Stimulated activated CD8-positive, alpha-beta memory T cell treated with anti-CD3 and anti-CD28 coated beads, Interleukin-7, amount 100 ng/mL, for 4 hours (primary cell): ENCODE measurements around the gene GLT1D1.

Source experiments
- DNase-seq, 2 donors: peaks; one replicate each; pipeline ENCODE4 v3.0.0-alpha.2; 2020; ENCODE audit warnings: low read depth in 2 of 2

The GLT1D1 gene

DNA sequence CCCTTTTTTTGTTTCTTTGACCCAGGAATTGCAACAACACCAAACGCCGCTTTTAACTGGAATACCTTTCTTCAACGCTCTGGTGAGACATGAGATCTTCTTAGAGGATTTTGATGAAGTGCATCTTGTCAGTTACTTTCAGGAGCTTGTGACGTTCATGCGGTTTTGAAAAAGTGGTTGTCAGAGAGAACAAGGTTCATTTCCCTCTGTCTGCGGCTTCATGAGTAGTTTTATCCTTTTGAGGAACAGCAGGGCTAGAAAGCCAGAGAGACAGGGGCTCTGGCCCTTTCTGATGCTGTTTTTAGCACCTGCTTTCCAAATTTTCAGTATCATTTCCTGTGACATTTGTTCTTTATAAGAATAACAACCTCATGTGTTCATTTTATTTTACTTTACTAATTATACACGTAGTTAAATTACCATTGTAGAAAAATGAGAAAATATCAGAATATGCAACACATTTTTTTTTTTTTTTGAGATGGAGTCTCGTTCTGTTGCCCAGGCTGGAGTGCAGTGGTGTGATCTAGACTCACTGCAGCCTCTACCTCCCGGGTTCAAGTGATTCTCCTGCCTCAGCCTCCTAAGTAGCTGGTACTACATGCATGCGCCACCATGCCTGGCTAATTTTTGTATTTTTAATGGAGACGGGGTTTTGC is 61.8 kb downstream of the GLT1D1 start:
- DNase-seq = no peak

DNA sequence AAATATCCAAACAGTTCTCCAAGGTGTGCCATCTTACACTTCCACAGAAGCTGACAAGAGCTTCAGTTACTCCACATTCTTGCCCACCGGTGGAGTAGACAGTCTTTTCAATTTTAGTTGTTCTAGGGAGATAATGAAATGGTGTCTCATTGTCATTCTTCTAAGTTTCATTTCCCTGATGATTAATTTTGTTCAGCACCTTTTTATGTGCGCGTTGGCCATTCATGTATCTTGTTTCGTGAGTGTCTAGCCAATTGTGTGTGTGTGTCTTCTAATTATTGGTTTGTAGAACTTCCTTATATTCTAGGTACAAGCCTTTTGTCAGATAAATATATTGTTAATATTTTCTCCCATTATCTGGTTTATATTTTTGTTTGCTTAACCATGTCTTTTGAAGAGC is 63.1 kb downstream of the GLT1D1 start:
- no peak for DNase-seq

DNA sequence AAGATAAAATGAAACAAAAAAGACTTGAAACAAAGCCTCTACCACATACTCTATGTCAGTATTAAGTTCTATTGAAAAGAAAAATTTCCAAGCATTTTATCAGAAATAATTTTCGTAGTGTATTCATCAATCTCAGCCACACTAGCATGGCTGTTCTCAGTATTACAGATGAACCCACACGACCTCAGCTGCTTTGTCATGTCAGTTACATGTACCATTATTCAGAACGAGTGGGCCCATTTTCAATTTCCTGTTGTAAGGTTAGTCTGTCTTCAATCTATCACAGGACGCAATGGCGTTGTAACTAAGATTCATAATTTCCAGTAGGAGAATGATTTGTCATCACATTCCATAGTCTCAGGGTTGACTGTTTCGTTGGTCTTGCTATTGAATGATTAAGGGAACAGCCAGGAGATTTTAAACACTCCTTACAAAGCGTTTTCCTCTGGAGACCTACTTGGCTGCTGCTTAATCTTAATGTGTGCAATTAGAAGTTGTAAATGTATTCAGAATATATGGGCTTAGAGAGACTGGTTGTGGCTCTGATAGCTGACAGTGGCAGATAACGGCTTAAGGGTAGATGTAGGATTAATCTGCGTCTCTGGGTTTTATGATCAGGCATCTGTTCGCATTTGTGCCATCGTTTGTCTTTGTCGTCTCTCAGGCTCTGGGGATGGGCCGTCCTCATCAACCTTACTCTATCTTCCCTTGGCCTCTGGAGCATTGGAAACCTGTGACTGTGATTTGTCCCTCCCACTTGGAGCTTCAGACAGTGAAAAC is 65.4 kb downstream of the GLT1D1 start:
- DNase-seq = no peak

DNA sequence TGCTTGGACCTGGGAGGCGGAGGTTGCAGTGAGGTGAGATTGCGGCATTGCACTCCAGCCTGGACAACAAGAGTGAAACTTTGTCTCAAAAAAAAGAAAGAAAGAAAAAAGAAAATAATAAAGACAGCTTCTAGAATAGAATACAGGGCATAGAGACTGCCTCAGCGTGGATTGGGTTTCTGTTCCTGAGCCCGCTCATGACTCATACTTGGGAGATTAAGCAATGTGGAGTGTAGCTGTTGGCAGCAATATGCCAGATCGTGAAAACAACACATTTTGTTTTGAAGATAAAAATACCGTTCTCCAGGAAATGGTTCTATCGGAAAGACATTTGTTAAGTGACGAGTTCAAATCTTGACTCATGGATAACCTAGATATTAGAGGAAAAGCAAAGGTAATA is 67.2 kb downstream of the GLT1D1 start:
- DNase-seq = no peak

- no peak for DNase-seq
These were observed 75.1 kb downstream of the GLT1D1 start for GRCh38 chr12:128928361-128928760.

GRCh38 chr12:128929057-128929456 is 75.8 kb downstream of the GLT1D1 start:
- DNase-seq = no peak

GRCh38 chr12:128930606-128931005 is 77.3 kb downstream of the GLT1D1 start:
- no peak for DNase-seq

DNA sequence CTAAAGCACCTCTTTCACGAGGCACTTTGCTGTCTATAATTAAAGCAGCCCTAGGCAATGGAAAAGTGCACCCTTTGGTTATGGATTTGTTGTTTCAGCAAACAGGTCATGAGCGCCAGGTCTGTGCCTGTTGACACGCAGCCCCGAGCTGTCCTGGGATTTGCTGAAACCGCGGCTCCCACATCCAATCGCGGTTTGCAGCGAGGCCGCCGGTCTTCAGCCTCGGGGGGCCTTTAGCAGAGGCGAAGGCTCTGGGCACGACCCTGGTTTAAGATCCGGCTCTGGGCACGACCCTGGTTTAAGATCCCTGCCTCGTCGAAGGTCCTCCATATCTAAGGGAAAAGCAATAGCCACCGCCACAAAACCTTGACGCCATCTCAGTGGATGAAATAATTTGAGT is 79.2 kb downstream of the GLT1D1 start:
- no peak for DNase-seq

GRCh38 chr12:128933039-128933438 is 79.8 kb downstream of the GLT1D1 start:
- DNase-seq = no peak

DNA sequence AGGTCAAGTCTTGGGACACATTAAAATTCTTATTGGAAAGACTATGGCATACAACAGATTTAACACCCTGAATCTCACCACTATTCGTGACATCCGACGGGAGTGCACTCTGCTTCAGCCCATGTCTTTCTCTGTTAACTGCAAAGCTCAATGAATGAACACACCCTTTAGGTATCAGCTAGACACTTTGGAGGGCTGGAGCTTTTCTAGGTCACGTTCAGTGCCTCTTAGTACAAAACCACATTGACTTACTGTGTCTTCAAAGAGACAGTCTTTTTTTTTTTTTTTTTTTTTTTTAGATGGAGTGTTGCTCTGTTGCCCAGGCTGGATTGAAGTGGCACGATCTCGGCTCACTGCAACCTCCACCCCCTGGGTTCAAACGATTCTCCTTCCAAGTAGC is 80.6 kb downstream of the GLT1D1 start:
- DNase-seq = no peak

DNA sequence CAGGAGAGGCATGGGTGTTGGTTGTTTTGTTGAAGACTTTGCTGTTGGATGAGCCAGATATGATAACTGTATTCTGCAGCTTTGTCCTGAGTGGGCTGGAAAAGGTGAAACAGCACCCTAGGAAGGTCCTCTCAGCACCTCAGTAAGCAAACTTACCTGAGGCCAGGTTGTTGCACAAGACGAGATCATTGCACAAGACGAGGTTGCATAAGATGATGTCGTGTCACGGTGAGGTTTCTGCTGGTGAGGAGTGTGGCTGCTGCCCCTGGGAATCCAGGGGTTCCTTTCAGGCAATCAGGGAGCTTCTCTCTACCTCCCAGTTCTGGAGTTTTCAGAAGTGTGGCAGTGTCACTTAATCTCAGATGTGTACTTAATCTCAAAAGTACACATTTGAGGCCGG is 85.6 kb downstream of the GLT1D1 start:
- DNase-seq = no peak

DNA sequence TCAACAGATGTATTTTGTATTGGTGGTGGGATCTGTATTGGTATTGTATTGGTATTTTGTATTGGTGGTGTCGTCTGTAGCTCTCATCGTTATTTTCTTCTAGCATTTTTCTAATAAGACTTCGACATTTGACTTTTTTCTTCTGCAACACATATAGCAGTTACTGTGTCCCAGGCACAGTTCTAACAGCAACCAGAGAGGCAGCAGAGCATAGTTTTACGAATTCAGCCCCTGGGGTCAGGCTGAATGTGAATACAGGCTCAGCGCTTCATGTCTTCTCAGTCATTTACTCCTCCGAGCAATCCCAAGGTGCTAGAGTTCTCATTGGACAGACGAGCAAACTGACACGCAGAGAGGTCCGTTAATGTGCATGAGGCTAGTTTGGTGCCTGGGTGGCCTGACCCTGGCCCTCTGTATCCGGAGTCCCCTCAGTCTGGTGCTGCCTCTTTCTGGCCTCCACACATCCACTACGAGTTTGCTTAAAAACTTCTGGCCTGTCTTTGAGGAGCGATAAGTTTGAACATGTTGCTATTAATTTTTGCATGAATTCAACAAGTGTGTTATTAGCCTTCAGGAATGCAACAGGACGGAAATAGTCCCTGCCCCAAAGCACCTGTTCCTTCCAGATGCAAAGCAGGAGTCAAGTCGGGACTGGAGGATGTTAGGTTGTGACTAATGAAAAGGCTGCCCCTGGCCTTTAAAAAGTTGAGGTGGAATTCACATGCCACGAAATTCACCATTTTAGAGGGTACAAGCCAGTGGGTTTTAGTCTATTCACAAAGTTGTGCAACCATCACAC is 87.0 kb downstream of the GLT1D1 start:
- DNase-seq = no peak

DNA sequence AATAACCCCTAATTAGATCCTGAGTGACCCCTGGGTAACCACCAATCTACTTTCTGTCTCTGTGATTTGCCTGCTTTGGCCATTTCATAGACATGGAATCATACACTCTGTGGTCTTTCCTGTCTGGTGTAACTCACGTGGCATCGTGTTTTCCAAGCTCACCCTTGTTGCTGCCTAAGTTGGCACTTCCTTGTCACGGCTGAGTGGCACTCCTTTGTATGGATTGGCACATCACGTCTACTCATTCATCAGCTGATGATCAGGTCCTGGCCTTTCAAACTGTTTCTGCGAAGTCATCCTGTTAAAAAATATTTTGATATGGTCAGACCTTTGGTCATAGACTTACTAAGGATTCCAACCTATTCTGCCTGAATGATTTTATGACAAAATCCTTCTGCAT is 87.7 kb downstream of the GLT1D1 start:
- DNase-seq = no peak

DNA sequence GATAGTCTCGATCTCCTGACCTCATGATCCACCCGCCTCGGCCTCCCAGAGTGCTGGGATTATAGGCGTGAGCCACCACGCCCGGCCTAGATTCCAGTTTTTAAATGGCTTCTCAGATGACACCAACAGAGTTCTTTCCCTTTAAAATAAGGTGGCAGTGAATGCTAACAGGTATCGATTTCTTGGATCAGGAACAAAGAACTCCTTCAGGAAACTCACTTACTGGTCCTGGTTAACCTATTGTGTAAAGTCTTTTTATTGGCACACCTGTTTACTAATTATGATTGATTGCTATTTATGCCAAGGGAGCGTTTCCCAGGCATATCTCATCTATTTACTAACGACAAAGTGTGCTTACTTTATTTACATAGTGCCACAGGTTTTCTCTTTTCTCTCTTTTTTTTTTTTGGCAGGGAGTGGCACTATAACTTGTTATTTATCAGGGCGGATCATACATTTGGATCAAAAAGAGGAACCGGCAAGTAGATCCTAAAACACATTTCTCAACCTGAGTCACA is 89.7 kb downstream of the GLT1D1 start:
- no peak for DNase-seq

GRCh38 chr12:128944956-128945355 is 91.7 kb downstream of the GLT1D1 start:
- DNase-seq = no peak

DNA sequence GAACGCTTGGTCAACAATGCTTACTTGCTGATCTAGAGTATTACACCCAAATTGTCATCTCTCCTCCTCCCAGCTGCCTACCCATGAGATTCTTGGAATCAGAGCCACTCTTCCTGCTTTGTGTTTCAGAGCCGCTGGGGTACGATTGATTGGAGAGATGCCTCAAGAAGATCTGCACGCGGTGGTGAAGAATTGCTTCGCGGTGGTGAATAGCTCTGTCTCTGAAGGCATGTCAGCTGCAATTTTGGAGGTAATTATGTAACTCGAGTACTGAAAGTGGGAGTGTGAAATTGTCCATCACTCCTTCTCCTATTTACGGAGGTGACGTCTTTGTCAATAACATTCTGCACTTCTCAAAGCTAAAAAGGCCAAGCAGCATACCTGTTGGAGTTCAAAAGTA is 93.9 kb downstream of the GLT1D1 start:
- DNase-seq = no peak

GRCh38 chr12:128949086-128949485 is 95.8 kb downstream of the GLT1D1 start:
- no peak for DNase-seq

DNA sequence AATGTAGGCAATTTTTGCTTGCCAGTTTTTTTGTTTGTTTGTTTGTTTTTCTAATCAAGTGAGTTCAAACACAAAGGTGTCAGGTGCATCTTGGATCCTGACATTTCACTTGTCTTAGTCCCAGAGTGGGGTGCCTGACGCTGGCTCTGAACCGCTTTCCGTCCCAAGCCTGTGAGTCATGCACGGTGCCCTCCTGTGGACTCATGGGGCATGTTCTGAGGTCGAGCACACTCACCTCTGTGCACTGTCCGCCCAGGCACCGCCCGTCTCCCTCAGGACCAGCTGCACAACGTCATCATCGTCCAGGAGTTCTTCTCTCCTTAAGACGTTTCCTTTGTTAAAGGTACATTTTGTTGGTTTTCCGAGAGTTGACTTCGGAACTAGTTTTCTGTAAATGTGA is 98.2 kb downstream of the GLT1D1 start:
- no peak for DNase-seq

DNA sequence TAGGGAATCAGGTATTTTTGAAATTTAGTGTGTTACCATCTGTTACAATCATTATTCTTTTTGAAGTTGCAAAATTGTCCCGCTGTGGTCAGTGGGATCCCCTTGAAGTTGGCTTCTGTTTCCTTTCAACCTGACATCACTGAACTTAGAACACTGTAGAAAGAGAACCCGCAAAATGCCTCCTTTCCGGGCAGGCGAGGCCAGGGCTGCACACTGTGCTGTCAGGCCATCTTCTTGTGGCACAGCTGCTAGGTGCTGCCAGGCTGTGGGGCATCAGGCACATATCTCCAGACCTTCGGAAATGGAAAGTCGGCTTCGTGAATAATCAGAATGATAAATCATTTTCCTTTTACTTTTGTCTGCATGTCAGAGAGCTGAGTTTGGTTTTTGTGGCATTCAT is 103.5 kb downstream of the GLT1D1 start:
- no peak for DNase-seq

GRCh38 chr12:128959901-128960300 is 106.6 kb downstream of the GLT1D1 start:
- no peak for DNase-seq

GRCh38 chr12:128961308-128961902 is 108.1 kb downstream of the GLT1D1 start:
- DNase-seq = no peak

GRCh38 chr12:128961957-128962356 is 108.7 kb downstream of the GLT1D1 start:
- no peak for DNase-seq
